Measurements from ENCODE around the gene CALN1. TPM values are rescaled to one million over a fixed set of nuclear protein-coding genes. Genes with fewer than 3 reads are reported as not detected.

Gene CALN1
- total RNA-seq, 4 donors from 2014 or later: 0.04 TPM; not detected in 3

- WGBS, 2 donors (ENCODE audit: low coverage in 1 of 2): 52 to 63% methylated on average over 2 to 3 of the region's 4 CpGs
These were observed 429.3 kb downstream of the CALN1 start for GRCh38 chr7:71982851-71983250.

GRCh38 chr7:71976645-71977044, 435.5 kb downstream of the CALN1 start:
- no peak overlapping the region for H3K4me3 ChIP-seq
- no peaks in the 10 kb centered on the region for H3K36me3 ChIP-seq
- H3K27ac ChIP-seq: no peak overlapping the region
- H3K9me3 ChIP-seq: peaks cover 0 to 5% (median 0%) of the 10 kb centered on the region in 3 donors
- no peak for TF ChIP-seq EP300 (IDR thresholded peaks at IDR 0.05)
- no peak for TF ChIP-seq POLR2AphosphoS5 (IDR thresholded peaks at IDR 0.05)
- TF ChIP-seq, protein P1, sequence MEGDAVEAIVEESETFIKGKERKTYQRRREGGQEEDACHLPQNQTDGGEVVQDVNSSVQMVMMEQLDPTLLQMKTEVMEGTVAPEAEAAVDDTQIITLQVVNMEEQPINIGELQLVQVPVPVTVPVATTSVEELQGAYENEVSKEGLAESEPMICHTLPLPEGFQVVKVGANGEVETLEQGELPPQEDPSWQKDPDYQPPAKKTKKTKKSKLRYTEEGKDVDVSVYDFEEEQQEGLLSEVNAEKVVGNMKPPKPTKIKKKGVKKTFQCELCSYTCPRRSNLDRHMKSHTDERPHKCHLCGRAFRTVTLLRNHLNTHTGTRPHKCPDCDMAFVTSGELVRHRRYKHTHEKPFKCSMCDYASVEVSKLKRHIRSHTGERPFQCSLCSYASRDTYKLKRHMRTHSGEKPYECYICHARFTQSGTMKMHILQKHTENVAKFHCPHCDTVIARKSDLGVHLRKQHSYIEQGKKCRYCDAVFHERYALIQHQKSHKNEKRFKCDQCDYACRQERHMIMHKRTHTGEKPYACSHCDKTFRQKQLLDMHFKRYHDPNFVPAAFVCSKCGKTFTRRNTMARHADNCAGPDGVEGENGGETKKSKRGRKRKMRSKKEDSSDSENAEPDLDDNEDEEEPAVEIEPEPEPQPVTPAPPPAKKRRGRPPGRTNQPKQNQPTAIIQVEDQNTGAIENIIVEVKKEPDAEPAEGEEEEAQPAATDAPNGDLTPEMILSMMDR (IDR thresholded peaks at IDR 0.05): no peak
- no peak for TF ChIP-seq POLR2A (IDR thresholded peaks at IDR 0.05)
- H3K4me1 ChIP-seq: no peaks in the 10 kb centered on the region
- ATAC-seq: no peak
- 70 to 82% methylated on average over 7 of the region's 7 CpGs for WGBS, 2 donors (ENCODE audit: low coverage in 1 of 2)
- no peaks in the 10 kb centered on the region for H3K27me3 ChIP-seq

More at GRCh38 chr7:71982851-71983250, 429.3 kb downstream of the CALN1 start:
- no peaks in the 10 kb centered on the region for H3K4me1 ChIP-seq
- TF ChIP-seq POLR2A (IDR thresholded peaks at IDR 0.05) (no peak), EP300 (IDR thresholded peaks at IDR 0.05) (no peak), POLR2AphosphoS5 (IDR thresholded peaks at IDR 0.05) (no peak)
- TF ChIP-seq, protein P1 (IDR thresholded peaks at IDR 0.05): no peak
- ATAC-seq: no peak
- H3K4me3 ChIP-seq: no peak overlapping the region
- H3K27me3 ChIP-seq: no peaks in the 10 kb centered on the region
- H3K36me3 ChIP-seq: no peaks in the 10 kb centered on the region
- H3K9me3 ChIP-seq: no peaks in the 10 kb centered on the region
- H3K27ac ChIP-seq: no peak overlapping the region

DNA sequence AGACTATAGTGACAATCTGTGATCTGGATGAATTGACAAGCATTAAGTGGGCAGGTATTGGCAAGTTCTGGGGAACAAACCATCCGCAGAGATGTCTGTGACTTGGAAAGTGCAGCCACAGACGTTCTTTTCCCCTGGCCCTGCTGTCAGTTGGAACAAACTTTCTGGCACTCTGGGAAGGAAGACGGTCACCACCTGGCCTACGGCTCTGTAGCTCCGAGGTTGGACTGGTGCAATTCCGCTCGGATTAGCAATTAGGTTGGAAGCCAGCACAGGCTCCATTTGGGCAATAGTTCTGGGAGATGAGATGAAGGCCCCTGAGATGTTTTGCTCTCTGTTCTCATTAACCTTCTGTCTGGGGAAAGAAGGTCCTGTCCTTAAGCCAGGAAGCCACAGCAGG, 437.5 kb downstream of the CALN1 start:
- Histone ChIP-seq H3K27ac (no peak overlapping the region), H3K36me3 (no peaks in the 10 kb centered on the region), H3K4me3 (no peak overlapping the region), H3K9me3 (peaks cover 0 to 5% (median 0%) of the 10 kb centered on the region in 3 donors), H3K27me3 (no peaks in the 10 kb centered on the region), H3K4me1 (no peaks in the 10 kb centered on the region)
- no CpG with 5 or more reads among the region's 7 CpGs for WGBS, 2 donors (ENCODE audit: low coverage in 1 of 2)
- TF ChIP-seq POLR2AphosphoS5 (IDR thresholded peaks at IDR 0.05) (no peak), POLR2A (IDR thresholded peaks at IDR 0.05) (no peak)
- ATAC-seq: no peak

GRCh38 chr7:71972534-71972933, 439.6 kb downstream of the CALN1 start:
- no peaks in the 10 kb centered on the region for H3K27me3 ChIP-seq
- no peaks in the 10 kb centered on the region for H3K4me1 ChIP-seq
- 34 to 60% methylated on average over 5 to 7 of the region's 7 CpGs for WGBS, 2 donors (ENCODE audit: low coverage in 1 of 2)
- H3K4me3 ChIP-seq: no peak overlapping the region
- peaks cover 0 to 5% (median 0%) of the 10 kb centered on the region in 3 donors for H3K9me3 ChIP-seq
- H3K36me3 ChIP-seq: no peaks in the 10 kb centered on the region
- ATAC-seq: no peak
- H3K27ac ChIP-seq: no peak overlapping the region
- no peak for TF ChIP-seq POLR2A (IDR thresholded peaks at IDR 0.05)
- TF ChIP-seq, protein P1 (IDR thresholded peaks at IDR 0.05): no peak
- no peak for TF ChIP-seq EP300 (IDR thresholded peaks at IDR 0.05)
- TF ChIP-seq POLR2AphosphoS5 (IDR thresholded peaks at IDR 0.05): no peak

- H3K27me3 ChIP-seq: no peaks in the 10 kb centered on the region
- no peaks in the 10 kb centered on the region for H3K36me3 ChIP-seq
- H3K9me3 ChIP-seq: peaks cover 0 to 5% (median 0%) of the 10 kb centered on the region in 3 donors
- H3K4me3 ChIP-seq: no peak overlapping the region
- H3K4me1 ChIP-seq: no peaks in the 10 kb centered on the region
- no peak for ATAC-seq
- WGBS, 2 donors (ENCODE audit: low coverage in 1 of 2): 38 to 96% methylated on average over 1 to 3 of the region's 3 CpGs
- TF ChIP-seq POLR2A (IDR thresholded peaks at IDR 0.05): no peak
- no peak for TF ChIP-seq POLR2AphosphoS5 (IDR thresholded peaks at IDR 0.05)
- H3K27ac ChIP-seq: no peak overlapping the region
These were observed 441.4 kb downstream of the CALN1 start for GRCh38 chr7:71970725-71971124.

DNA sequence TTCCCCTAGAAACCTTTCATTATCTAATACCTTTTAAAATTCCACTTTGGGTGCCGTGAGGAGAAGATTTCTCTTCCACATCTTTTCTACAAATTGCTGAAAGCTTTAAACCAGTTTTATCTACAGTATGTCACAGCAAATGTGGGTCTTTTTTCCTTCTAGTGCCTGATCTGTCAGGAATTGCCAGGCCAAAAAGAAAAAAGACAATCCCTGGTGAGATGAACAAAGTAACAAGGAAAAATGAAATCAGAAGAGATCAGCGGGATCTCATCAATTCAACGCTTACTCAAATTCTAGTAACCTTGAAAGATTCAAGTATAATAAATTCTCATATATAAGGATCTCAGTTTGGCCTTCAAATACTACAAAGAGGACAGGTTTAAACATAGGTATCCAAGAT, 449.5 kb downstream of the CALN1 start:
- Histone ChIP-seq H3K9me3 (no peaks in the 10 kb centered on the region), H3K4me1 (no peaks in the 10 kb centered on the region), H3K4me3 (no peak overlapping the region), H3K36me3 (no peaks in the 10 kb centered on the region), H3K27me3 (no peaks in the 10 kb centered on the region), H3K27ac (no peak overlapping the region)
- 80 to 100% methylated on average over 2 to 3 of the region's 3 CpGs for WGBS, 2 donors (ENCODE audit: low coverage in 1 of 2)
- TF ChIP-seq POLR2AphosphoS5 (IDR thresholded peaks at IDR 0.05): no peak
- TF ChIP-seq POLR2A (IDR thresholded peaks at IDR 0.05): no peak
- TF ChIP-seq, protein P1 (IDR thresholded peaks at IDR 0.05): no peak
- TF ChIP-seq EP300 (IDR thresholded peaks at IDR 0.05): no peak
- ATAC-seq: no peak

All from gastroesophageal sphincter (tissue), 4 donors.